Prostate gland (tissue), 2 donors: ENCODE data around the gene GNB3.

Experiments
- CTCF ChIP-seq, 4 experiments: fragments of 200-600 bp in 2 of 4; fragments of 450-650 bp in 2 of 4; sonication (generic) in 2 of 4; IDR thresholded peaks; 1 replicate in 3 of 4; 2 replicates in 1 of 4; pipeline ENCODE4 v1.5.1; 2016 to 2019; ENCODE audit warnings: antibody characterized with exemption in 4 of 4, mild to moderate bottlenecking in 2 of 4, moderate library complexity in 2 of 4
- POLR2A ChIP-seq: fragments of 450-650 bp; IDR thresholded peaks from one replicate; pipeline ENCODE4 v1.6.1; 2016; ENCODE audit warnings: antibody characterized with exemption, mild to moderate bottlenecking
- POLR2AphosphoS5 ChIP-seq: sonication (generic); formaldehyde crosslinking; IDR thresholded peaks from one replicate; pipeline ENCODE4 v1.6.1; 2017; ENCODE audit warnings: antibody characterized with exemption

GRCh38 chr12:6842075-6842474, 1.4 kb downstream of the GNB3 start:
- no peak for TF ChIP-seq POLR2A
- TF ChIP-seq CTCF (IDR thresholded peaks at IDR 0.05) = no peak
- TF ChIP-seq POLR2AphosphoS5 = no peak
